Neural progenitor cell (in vitro differentiated cells): ENCODE results near the gene SP140L. TPM values are rescaled to one million over a fixed set of nuclear protein-coding genes. Genes with fewer than 3 reads are reported as not detected.

Source experiments
- DNase-seq: peaks from one replicate; pipeline ENCODE4 v3.0.0-alpha.2; 2016; ENCODE audit warnings: low spot score
- H2AFZ ChIP-seq: fragments of 200-600 bp; sonication (generic); replicated peaks from 2 replicates; pipeline ENCODE4 v1.6.1; 2016; ENCODE audit warnings: antibody characterized with exemption
- H3F3A ChIP-seq: fragments of 200-600 bp; sonication (generic); 2 replicates; pipeline ENCODE4 v1.6.1; 2016; ENCODE audit warnings: antibody characterized with exemption, low read depth
- H3K27ac ChIP-seq: fragments of 200-600 bp; sonication (generic); 2 replicates; pipeline ENCODE4 v1.5.1; 2016; ENCODE audit warnings: mild to moderate bottlenecking
- H3K27me3 ChIP-seq: fragments of 200-600 bp; sonication (generic); 2 replicates; pipeline ENCODE4 v1.6.1; 2016; ENCODE audit warnings: mild to moderate bottlenecking, moderate library complexity
- H3K36me3 ChIP-seq: fragments of 200-600 bp; sonication (generic); 2 replicates; pipeline ENCODE4 v1.5.1; 2016
- H3K4me1 ChIP-seq: fragments of 200-600 bp; sonication (generic); 2 replicates; pipeline ENCODE4 v1.6.1; 2016; ENCODE audit warnings: mixed run types
- H3K4me2 ChIP-seq: fragments of 200-600 bp; sonication (generic); 2 replicates; pipeline ENCODE4 v1.6.1; 2016
- H3K4me3 ChIP-seq: fragments of 200-600 bp; sonication (generic); 2 replicates; pipeline ENCODE4 v1.5.1; 2016
- H3K79me2 ChIP-seq: fragments of 200-600 bp; sonication (generic); 2 replicates; pipeline ENCODE4 v1.6.1; 2016; ENCODE audit warnings: low read depth
- H3K9ac ChIP-seq: fragments of 200-600 bp; sonication (generic); 2 replicates; pipeline ENCODE4 v1.6.1; 2016
- H3K9me3 ChIP-seq: fragments of 200-600 bp; sonication (generic); 2 replicates; pipeline ENCODE4 v1.5.1; 2016; ENCODE audit warnings: low read depth
- H4K20me1 ChIP-seq: fragments of 200-600 bp; sonication (generic); 2 replicates; pipeline ENCODE4 v1.6.1; 2016; ENCODE audit warnings: low read depth
- H3K27ac Mint-ChIP-seq: 3 replicates; pipeline ENCODE4 v1.8.0; 2021; ENCODE audit warnings: mixed read lengths
- H3K27me3 Mint-ChIP-seq: 2 replicates; pipeline ENCODE4 v1.8.0; 2022; ENCODE audit warnings: low read depth, mild to moderate bottlenecking, inconsistent platforms, moderate library complexity, mixed read lengths; ENCODE audit not compliant: insufficient read depth
- H3K36me3 Mint-ChIP-seq: 3 replicates; pipeline ENCODE4 v1.8.0; 2021; ENCODE audit warnings: mixed read lengths
- H3K4me1 Mint-ChIP-seq: 3 replicates; pipeline ENCODE4 v1.8.0; 2021; ENCODE audit warnings: mixed read lengths
- H3K4me3 Mint-ChIP-seq: 3 replicates; pipeline ENCODE4 v1.8.0; 2021; ENCODE audit warnings: mild to moderate bottlenecking, moderate library complexity, mixed read lengths
- H3K9me3 Mint-ChIP-seq: 3 replicates; pipeline ENCODE4 v1.8.0; 2020; ENCODE audit warnings: mixed read lengths
- EZH2 ChIP-seq: fragments of 200-600 bp; sonication (generic); IDR thresholded peaks from 2 replicates; pipeline ENCODE4 v1.6.1; 2017; ENCODE audit warnings: antibody characterized with exemption, mild to moderate bottlenecking, moderate library complexity
- EZH2phosphoT487 ChIP-seq: fragments of 200-600 bp; sonication (generic); IDR thresholded peaks from 2 replicates; pipeline ENCODE4 v1.6.1; 2017; ENCODE audit warnings: antibody characterized with exemption
- total RNA-seq: library from RNA; depleted of rRNA; stranded (reverse); fragments of >200 nt; gene quantifications from 2 replicates; pipeline ENCODE4 v1.2.3, GENCODE V29; 2015; ENCODE audit warnings: low replicate concordance
- TF ChIP-seq, protein P1 (sequence below): fragments of 200-600 bp; sonication (generic); IDR thresholded peaks from 2 replicates; pipeline ENCODE4 v1.5.1; 2017; ENCODE audit warnings: antibody characterized with exemption, mild to moderate bottlenecking

Gene SP140L
- total RNA-seq, 1 donor from 2014 or later: 2.0 TPM

DNA sequence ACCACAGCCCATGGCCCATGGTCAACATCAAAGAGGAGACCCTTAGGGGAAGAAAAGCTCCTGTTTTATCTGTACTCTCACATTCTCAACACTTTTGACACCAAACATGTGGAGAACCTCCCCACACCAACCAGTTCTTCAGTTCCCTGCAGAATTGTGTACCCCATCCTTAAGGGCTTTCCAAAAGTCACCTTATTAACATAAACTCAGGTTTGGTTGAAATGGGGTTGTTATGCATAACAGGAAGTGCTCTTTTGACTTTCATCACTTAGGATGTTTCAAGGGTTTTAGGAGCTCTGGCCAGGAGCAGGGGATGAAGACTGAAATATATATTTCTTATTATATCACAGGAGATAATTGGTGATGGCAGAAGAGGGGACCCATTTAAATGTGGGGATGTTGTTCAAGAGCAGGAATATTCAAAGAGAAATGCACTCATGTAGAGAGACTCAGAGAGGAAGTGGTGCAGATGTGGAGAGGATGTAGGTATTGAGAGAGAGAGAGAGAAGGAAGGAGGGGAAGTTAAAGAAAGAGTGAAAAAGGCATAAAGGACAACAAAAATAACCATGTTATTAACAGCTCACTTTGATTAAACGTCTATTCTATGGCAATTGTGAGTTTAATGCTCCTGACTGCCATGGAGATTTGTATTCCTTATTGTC is 35.2 kb downstream of the SP140L start:
- no peak for TF ChIP-seq EZH2phosphoT487
- TF ChIP-seq EZH2: no peak
- TF ChIP-seq, protein P1, sequence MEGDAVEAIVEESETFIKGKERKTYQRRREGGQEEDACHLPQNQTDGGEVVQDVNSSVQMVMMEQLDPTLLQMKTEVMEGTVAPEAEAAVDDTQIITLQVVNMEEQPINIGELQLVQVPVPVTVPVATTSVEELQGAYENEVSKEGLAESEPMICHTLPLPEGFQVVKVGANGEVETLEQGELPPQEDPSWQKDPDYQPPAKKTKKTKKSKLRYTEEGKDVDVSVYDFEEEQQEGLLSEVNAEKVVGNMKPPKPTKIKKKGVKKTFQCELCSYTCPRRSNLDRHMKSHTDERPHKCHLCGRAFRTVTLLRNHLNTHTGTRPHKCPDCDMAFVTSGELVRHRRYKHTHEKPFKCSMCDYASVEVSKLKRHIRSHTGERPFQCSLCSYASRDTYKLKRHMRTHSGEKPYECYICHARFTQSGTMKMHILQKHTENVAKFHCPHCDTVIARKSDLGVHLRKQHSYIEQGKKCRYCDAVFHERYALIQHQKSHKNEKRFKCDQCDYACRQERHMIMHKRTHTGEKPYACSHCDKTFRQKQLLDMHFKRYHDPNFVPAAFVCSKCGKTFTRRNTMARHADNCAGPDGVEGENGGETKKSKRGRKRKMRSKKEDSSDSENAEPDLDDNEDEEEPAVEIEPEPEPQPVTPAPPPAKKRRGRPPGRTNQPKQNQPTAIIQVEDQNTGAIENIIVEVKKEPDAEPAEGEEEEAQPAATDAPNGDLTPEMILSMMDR: no peak
- H3K27me3 Mint-ChIP-seq: no peaks in the 10 kb centered on the region
- Histone ChIP-seq H3K4me1 (no peaks in the 10 kb centered on the region), H3K79me2 (no peaks in the 10 kb centered on the region), H3K4me3 (no peak overlapping the region), H3K36me3 (no peaks in the 10 kb centered on the region), H3K27ac (no peak overlapping the region), H3K27me3 (no peaks in the 10 kb centered on the region), H3K9me3 (no peaks in the 10 kb centered on the region), H3K4me2 (no peak overlapping the region), H3K9ac (no peak overlapping the region), H4K20me1 (no peaks in the 10 kb centered on the region), H3F3A (no peaks in the 10 kb centered on the region), H2AFZ (no peak overlapping the region)
- no peaks in the 10 kb centered on the region for H3K4me1 Mint-ChIP-seq
- no peak for DNase-seq
- no peaks in the 10 kb centered on the region for H3K36me3 Mint-ChIP-seq
- H3K4me3 Mint-ChIP-seq: no peak overlapping the region
- H3K27ac Mint-ChIP-seq: no peak overlapping the region
- H3K9me3 Mint-ChIP-seq: peaks cover 4% of the 10 kb centered on the region

DNA sequence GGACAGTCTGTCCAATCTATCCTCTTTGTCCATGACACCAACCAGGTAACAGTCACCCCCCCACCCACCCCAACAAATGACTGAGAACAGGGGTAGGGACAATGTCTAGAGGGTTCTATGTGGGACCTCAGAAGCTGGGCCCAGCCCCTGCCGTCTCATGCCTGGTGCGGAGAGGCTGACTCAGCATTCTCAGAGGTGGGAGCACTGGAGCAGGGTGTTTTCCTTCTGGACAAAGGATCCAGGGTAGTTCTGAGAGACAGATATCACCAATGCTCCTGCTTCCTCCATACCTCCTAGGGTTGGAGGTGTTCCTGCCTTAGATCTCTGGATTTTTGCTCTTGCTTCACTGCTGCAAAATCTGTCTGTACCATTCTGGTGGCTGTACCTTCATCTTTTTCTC is 55.1 kb downstream of the SP140L start:
- Histone ChIP-seq H3K27me3 (no peaks in the 10 kb centered on the region), H4K20me1 (no peaks in the 10 kb centered on the region), H3K27ac (no peak overlapping the region), H3K36me3 (no peaks in the 10 kb centered on the region), H2AFZ (no peak overlapping the region), H3K4me2 (no peak overlapping the region), H3K9ac (no peak overlapping the region), H3F3A (no peaks in the 10 kb centered on the region), H3K4me3 (no peak overlapping the region), H3K9me3 (no peaks in the 10 kb centered on the region), H3K4me1 (no peaks in the 10 kb centered on the region), H3K79me2 (no peaks in the 10 kb centered on the region)
- no peak for DNase-seq
- Mint-ChIP-seq H3K9me3 (no peaks in the 10 kb centered on the region), H3K36me3 (no peaks in the 10 kb centered on the region), H3K27me3 (no peaks in the 10 kb centered on the region), H3K4me3 (no peak overlapping the region), H3K27ac (no peak overlapping the region), H3K4me1 (no peaks in the 10 kb centered on the region)
- TF ChIP-seq EZH2 (no peak), EZH2phosphoT487 (no peak)
- TF ChIP-seq, protein P1: no peak

DNA sequence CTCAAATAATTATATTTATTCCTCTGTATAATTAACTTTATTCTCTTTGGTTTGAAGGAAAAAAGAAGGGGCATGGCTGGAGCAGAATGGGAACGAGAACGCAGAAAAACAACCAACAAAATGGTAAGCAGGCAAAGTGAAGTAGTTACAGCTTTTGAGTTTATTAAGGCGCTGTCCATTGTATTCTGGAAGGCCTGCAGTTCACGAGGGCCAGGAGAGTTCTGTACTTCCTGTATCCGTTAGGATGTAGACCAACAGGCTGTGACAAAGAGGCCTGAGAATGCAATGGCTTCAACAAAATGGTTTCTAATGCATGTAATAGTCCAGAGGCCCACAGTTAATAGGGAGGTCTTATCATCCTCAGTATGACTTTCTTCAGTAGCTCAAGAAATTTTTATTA is 56.5 kb downstream of the SP140L start:
- H3K4me1 Mint-ChIP-seq: no peaks in the 10 kb centered on the region

More for the DNA sequence above, 56.5 kb downstream of the SP140L start:
- H3K4me3 ChIP-seq: no peak overlapping the region
- no peaks in the 10 kb centered on the region for H3K79me2 ChIP-seq
- no peaks in the 10 kb centered on the region for H3K9me3 ChIP-seq
- H3K27me3 Mint-ChIP-seq: no peaks in the 10 kb centered on the region
- no peaks in the 10 kb centered on the region for H4K20me1 ChIP-seq
- no peak overlapping the region for H3K4me2 ChIP-seq
- H3K9ac ChIP-seq: no peak overlapping the region
- H3K27me3 ChIP-seq: no peaks in the 10 kb centered on the region
- no peaks in the 10 kb centered on the region for H3F3A ChIP-seq
- no peak overlapping the region for H3K4me3 Mint-ChIP-seq
- H3K4me1 ChIP-seq: no peaks in the 10 kb centered on the region
- TF ChIP-seq EZH2: no peak
- TF ChIP-seq, protein P1: no peak
- no peak for TF ChIP-seq EZH2phosphoT487
- no peak overlapping the region for H2AFZ ChIP-seq
- H3K9me3 Mint-ChIP-seq: no peaks in the 10 kb centered on the region
- H3K27ac ChIP-seq: no peak overlapping the region
- H3K36me3 ChIP-seq: no peaks in the 10 kb centered on the region
- no peaks in the 10 kb centered on the region for H3K36me3 Mint-ChIP-seq
- no peak for DNase-seq
- no peak overlapping the region for H3K27ac Mint-ChIP-seq
